WTC11 (cell line): ENCODE measurements around the gene SLC25A21. TPM values are rescaled to one million over a fixed set of nuclear protein-coding genes. Genes with fewer than 3 reads are reported as not detected.

ENCODE experiments used
- ATAC-seq: fragments of 200-7000 bp; cut with Tn5 transposase; 2 replicates; pipeline ENCODE4 v1.10.0; 2021; ENCODE audit warnings: mild to moderate bottlenecking, moderate library complexity
- CTCF ChIA-PET: fragments of 300-600 bp; sonication (Branson Sonifier 250); formaldehyde crosslinking; loops from one replicate; lab custom pipeline; 2021; ENCODE audit warnings: antibody characterized with exemption; lab: Charles Lee
- POLR2A ChIA-PET: fragments of 350-600 bp; sonication (Branson Sonifier 250); formaldehyde crosslinking; loops from one replicate; lab custom pipeline; 2021; ENCODE audit warnings: antibody characterized with exemption; lab: Charles Lee
- DNase-seq: peaks from one replicate; pipeline ENCODE4 v3.0.0; 2021; ENCODE audit warnings: low spot score
- H3K27ac Mint-ChIP-seq: 2 replicates; pipeline ENCODE4 v1.8.0; 2021; ENCODE audit warnings: mixed read lengths
- H3K27me3 Mint-ChIP-seq: 2 replicates; pipeline ENCODE4 v1.8.0; 2021; ENCODE audit warnings: low read depth, mild to moderate bottlenecking, moderate library complexity, mixed read lengths
- H3K36me3 Mint-ChIP-seq: 2 replicates; pipeline ENCODE4 v1.8.0; 2021; ENCODE audit warnings: mixed read lengths
- H3K4me1 Mint-ChIP-seq: 2 replicates; pipeline ENCODE4 v1.8.0; 2022; ENCODE audit warnings: mixed read lengths
- H3K4me3 Mint-ChIP-seq: 2 replicates; pipeline ENCODE4 v1.8.0; 2021; ENCODE audit warnings: mild to moderate bottlenecking, moderate library complexity, mixed read lengths
- H3K9me3 Mint-ChIP-seq: 2 replicates; pipeline ENCODE4 v1.8.0; 2021; ENCODE audit warnings: mixed read lengths
- CREB1 ChIP-seq: sonication (generic); formaldehyde crosslinking; IDR thresholded peaks from 2 replicates; pipeline ENCODE4 v1.8.0; 2023; ENCODE audit warnings: mild to moderate bottlenecking, missing genetic modification reagents
- CREM ChIP-seq: sonication (generic); formaldehyde crosslinking; IDR thresholded peaks from 2 replicates; pipeline ENCODE4 v1.8.1; 2022; ENCODE audit warnings: mild to moderate bottlenecking, missing genetic modification reagents, moderate library complexity
- ELF4 ChIP-seq: sonication (generic); formaldehyde crosslinking; IDR thresholded peaks from 2 replicates; pipeline ENCODE4 v1.8.1; 2022; ENCODE audit warnings: low read depth, mild to moderate bottlenecking, moderate library complexity, missing genetic modification reagents
- JAZF1 ChIP-seq: fragments of 250-450 bp; sonication (Bioruptor Pico); IDR thresholded peaks from 2 replicates; pipeline ENCODE4 v1.9.0; 2021; ENCODE audit warnings: moderate library complexity, mild to moderate bottlenecking, inconsistent platforms
- NFATC4 ChIP-seq: fragments of 250-450 bp; sonication (Bioruptor Pico); IDR thresholded peaks from 2 replicates; pipeline ENCODE4 v1.9.0; 2021; ENCODE audit warnings: mild to moderate bottlenecking
- NR1H2 ChIP-seq: sonication (generic); formaldehyde crosslinking; IDR thresholded peaks from 2 replicates; pipeline ENCODE4 v1.9.0; 2021; ENCODE audit warnings: mild to moderate bottlenecking, moderate library complexity, missing genetic modification reagents
- PRRX2 ChIP-seq: fragments of 250-450 bp; sonication (Bioruptor Pico); IDR thresholded peaks from 2 replicates; pipeline ENCODE4 v1.8.0; 2021; ENCODE audit warnings: mild to moderate bottlenecking
- SMAD3 ChIP-seq: sonication (generic); formaldehyde crosslinking; IDR thresholded peaks from 2 replicates; pipeline ENCODE4 v1.8.0; 2022; ENCODE audit warnings: missing genetic modification reagents, mild to moderate bottlenecking, borderline replicate concordance
- TEAD4 ChIP-seq: sonication (generic); formaldehyde crosslinking; IDR thresholded peaks from 2 replicates; pipeline ENCODE4 v1.8.0; 2022; ENCODE audit warnings: mild to moderate bottlenecking, missing genetic modification reagents
- ZBTB21 ChIP-seq: sonication (generic); formaldehyde crosslinking; IDR thresholded peaks from 2 replicates; pipeline ENCODE4 v1.8.1; 2023; ENCODE audit warnings: mild to moderate bottlenecking, missing genetic modification reagents, borderline replicate concordance
- ZNF219 ChIP-seq: sonication (generic); formaldehyde crosslinking; IDR thresholded peaks from 2 replicates; pipeline ENCODE4 v1.8.0; 2023; ENCODE audit warnings: missing genetic modification reagents, mild to moderate bottlenecking, borderline replicate concordance
- total RNA-seq: library from RNA; stranded (reverse); gene quantifications from 3 replicates; pipeline ENCODE4 v1.2.3, GENCODE V29; 2021
- TF ChIP-seq, protein P1 (sequence below): fragments of 250-450 bp; sonication (Bioruptor Pico); IDR thresholded peaks from 2 replicates; pipeline ENCODE4 v1.9.0; 2021; ENCODE audit warnings: mild to moderate bottlenecking
- TF ChIP-seq, protein P2 (sequence below): sonication (generic); formaldehyde crosslinking; conservative IDR thresholded peaks from 2 replicates; pipeline ENCODE4 v1.8.1; 2023; ENCODE audit warnings: mild to moderate bottlenecking, low read depth, missing genetic modification reagents, moderate library complexity
- TF ChIP-seq, protein P3 (sequence below): sonication (generic); formaldehyde crosslinking; IDR thresholded peaks from 2 replicates; pipeline ENCODE4 v1.8.1; 2023; ENCODE audit warnings: mild to moderate bottlenecking, moderate library complexity, missing genetic modification reagents
- TF ChIP-seq, protein P4 (sequence below): sonication (generic); formaldehyde crosslinking; IDR thresholded peaks from 2 replicates; pipeline ENCODE4 v1.8.1; 2022; ENCODE audit warnings: low read depth, mild to moderate bottlenecking, moderate library complexity, missing genetic modification reagents, borderline replicate concordance
- TF ChIP-seq, protein P5 (sequence below): sonication (generic); formaldehyde crosslinking; IDR thresholded peaks from 2 replicates; pipeline ENCODE4 v1.8.1; 2023; ENCODE audit warnings: mild to moderate bottlenecking, missing genetic modification reagents, moderate library complexity
- TF ChIP-seq, protein P6 (sequence below): sonication (generic); formaldehyde crosslinking; IDR thresholded peaks from 2 replicates; pipeline ENCODE4 v1.8.1; 2023; ENCODE audit warnings: mild to moderate bottlenecking, missing genetic modification reagents
- TF ChIP-seq, protein P7 (sequence below): sonication (generic); formaldehyde crosslinking; IDR thresholded peaks from 2 replicates; pipeline ENCODE4 v1.8.1; 2022; ENCODE audit warnings: mild to moderate bottlenecking, missing genetic modification reagents, moderate library complexity, borderline replicate concordance
- TF ChIP-seq, protein P8 (sequence below): sonication (generic); formaldehyde crosslinking; IDR thresholded peaks from 2 replicates; pipeline ENCODE4 v1.8.1; 2022; ENCODE audit warnings: missing genetic modification reagents, borderline replicate concordance
- TF ChIP-seq, protein P9 (sequence below): fragments of 250-450 bp; sonication (Bioruptor Pico); IDR thresholded peaks from 2 replicates; pipeline ENCODE4 v1.8.0; 2021; ENCODE audit warnings: mild to moderate bottlenecking

The SLC25A21 gene
- total RNA-seq, 1 experiment from 2014 or later, result 8.2 TPM

DNA sequence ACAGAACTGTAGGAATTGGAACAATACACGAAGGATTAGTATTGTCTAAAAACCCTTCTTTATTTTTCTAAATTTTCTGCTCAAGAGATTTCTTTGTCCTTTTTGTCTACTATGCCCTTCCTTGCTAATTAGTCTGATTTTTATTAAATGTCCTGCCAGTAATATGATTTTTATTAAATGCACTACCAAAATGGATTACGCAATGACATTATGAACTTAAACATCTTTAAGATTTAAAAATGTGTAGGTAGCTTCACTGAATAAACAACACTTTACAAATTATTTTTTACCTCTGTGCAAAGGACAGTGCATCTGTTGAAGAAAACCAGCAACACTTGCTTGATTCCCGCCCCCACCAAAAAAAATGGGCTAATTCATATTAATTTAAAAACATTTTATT is 519.0 kb downstream of the SLC25A21 start:
- TF ChIP-seq PRRX2 (CRISPR knock-in tag), result no peak
- TF ChIP-seq, protein P1, sequence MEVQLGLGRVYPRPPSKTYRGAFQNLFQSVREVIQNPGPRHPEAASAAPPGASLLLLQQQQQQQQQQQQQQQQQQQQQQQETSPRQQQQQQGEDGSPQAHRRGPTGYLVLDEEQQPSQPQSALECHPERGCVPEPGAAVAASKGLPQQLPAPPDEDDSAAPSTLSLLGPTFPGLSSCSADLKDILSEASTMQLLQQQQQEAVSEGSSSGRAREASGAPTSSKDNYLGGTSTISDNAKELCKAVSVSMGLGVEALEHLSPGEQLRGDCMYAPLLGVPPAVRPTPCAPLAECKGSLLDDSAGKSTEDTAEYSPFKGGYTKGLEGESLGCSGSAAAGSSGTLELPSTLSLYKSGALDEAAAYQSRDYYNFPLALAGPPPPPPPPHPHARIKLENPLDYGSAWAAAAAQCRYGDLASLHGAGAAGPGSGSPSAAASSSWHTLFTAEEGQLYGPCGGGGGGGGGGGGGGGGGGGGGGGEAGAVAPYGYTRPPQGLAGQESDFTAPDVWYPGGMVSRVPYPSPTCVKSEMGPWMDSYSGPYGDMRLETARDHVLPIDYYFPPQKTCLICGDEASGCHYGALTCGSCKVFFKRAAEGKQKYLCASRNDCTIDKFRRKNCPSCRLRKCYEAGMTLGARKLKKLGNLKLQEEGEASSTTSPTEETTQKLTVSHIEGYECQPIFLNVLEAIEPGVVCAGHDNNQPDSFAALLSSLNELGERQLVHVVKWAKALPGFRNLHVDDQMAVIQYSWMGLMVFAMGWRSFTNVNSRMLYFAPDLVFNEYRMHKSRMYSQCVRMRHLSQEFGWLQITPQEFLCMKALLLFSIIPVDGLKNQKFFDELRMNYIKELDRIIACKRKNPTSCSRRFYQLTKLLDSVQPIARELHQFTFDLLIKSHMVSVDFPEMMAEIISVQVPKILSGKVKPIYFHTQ, result no peak
- TF ChIP-seq CREB1 (CRISPR knock-in tag), result no peak
- TF ChIP-seq, protein P2, sequence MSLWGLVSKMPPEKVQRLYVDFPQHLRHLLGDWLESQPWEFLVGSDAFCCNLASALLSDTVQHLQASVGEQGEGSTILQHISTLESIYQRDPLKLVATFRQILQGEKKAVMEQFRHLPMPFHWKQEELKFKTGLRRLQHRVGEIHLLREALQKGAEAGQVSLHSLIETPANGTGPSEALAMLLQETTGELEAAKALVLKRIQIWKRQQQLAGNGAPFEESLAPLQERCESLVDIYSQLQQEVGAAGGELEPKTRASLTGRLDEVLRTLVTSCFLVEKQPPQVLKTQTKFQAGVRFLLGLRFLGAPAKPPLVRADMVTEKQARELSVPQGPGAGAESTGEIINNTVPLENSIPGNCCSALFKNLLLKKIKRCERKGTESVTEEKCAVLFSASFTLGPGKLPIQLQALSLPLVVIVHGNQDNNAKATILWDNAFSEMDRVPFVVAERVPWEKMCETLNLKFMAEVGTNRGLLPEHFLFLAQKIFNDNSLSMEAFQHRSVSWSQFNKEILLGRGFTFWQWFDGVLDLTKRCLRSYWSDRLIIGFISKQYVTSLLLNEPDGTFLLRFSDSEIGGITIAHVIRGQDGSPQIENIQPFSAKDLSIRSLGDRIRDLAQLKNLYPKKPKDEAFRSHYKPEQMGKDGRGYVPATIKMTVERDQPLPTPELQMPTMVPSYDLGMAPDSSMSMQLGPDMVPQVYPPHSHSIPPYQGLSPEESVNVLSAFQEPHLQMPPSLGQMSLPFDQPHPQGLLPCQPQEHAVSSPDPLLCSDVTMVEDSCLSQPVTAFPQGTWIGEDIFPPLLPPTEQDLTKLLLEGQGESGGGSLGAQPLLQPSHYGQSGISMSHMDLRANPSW, result no peak
- TF ChIP-seq ZBTB21, result no peak
- TF ChIP-seq, protein P3, sequence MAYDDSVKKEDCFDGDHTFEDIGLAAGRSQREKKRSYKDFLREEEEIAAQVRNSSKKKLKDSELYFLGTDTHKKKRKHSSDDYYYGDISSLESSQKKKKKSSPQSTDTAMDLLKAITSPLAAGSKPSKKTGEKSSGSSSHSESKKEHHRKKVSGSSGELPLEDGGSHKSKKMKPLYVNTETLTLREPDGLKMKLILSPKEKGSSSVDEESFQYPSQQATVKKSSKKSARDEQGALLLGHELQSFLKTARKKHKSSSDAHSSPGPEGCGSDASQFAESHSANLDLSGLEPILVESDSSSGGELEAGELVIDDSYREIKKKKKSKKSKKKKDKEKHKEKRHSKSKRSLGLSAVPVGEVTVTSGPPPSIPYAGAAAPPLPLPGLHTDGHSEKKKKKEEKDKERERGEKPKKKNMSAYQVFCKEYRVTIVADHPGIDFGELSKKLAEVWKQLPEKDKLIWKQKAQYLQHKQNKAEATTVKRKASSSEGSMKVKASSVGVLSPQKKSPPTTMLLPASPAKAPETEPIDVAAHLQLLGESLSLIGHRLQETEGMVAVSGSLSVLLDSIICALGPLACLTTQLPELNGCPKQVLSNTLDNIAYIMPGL (CRISPR knock-in tag), result no peak
- no peak for TF ChIP-seq SMAD3 (CRISPR knock-in tag)
- no peak for TF ChIP-seq CREM (CRISPR knock-in tag)
- TF ChIP-seq, protein P4, sequence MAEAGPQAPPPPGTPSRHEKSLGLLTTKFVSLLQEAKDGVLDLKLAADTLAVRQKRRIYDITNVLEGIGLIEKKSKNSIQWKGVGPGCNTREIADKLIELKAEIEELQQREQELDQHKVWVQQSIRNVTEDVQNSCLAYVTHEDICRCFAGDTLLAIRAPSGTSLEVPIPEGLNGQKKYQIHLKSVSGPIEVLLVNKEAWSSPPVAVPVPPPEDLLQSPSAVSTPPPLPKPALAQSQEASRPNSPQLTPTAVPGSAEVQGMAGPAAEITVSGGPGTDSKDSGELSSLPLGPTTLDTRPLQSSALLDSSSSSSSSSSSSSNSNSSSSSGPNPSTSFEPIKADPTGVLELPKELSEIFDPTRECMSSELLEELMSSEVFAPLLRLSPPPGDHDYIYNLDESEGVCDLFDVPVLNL (CRISPR knock-in tag), result no peak
- TF ChIP-seq, protein P5, sequence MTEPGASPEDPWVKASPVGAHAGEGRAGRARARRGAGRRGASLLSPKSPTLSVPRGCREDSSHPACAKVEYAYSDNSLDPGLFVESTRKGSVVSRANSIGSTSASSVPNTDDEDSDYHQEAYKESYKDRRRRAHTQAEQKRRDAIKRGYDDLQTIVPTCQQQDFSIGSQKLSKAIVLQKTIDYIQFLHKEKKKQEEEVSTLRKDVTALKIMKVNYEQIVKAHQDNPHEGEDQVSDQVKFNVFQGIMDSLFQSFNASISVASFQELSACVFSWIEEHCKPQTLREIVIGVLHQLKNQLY (CRISPR knock-in tag), result no peak
- no peak for TF ChIP-seq JAZF1 (CRISPR knock-in tag)
- no peak for TF ChIP-seq TEAD4 (CRISPR knock-in tag)
- TF ChIP-seq, protein P6, sequence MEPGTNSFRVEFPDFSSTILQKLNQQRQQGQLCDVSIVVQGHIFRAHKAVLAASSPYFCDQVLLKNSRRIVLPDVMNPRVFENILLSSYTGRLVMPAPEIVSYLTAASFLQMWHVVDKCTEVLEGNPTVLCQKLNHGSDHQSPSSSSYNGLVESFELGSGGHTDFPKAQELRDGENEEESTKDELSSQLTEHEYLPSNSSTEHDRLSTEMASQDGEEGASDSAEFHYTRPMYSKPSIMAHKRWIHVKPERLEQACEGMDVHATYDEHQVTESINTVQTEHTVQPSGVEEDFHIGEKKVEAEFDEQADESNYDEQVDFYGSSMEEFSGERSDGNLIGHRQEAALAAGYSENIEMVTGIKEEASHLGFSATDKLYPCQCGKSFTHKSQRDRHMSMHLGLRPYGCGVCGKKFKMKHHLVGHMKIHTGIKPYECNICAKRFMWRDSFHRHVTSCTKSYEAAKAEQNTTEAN (CRISPR knock-in tag), result no peak
- TF ChIP-seq, protein P7, sequence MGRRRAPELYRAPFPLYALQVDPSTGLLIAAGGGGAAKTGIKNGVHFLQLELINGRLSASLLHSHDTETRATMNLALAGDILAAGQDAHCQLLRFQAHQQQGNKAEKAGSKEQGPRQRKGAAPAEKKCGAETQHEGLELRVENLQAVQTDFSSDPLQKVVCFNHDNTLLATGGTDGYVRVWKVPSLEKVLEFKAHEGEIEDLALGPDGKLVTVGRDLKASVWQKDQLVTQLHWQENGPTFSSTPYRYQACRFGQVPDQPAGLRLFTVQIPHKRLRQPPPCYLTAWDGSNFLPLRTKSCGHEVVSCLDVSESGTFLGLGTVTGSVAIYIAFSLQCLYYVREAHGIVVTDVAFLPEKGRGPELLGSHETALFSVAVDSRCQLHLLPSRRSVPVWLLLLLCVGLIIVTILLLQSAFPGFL (CRISPR knock-in tag), result no peak
- TF ChIP-seq NR1H2 (CRISPR knock-in tag), result no peak
- TF ChIP-seq ZNF219 (CRISPR knock-in tag), result no peak
- TF ChIP-seq NFATC4 (CRISPR knock-in tag), result no peak
- TF ChIP-seq, protein P8, sequence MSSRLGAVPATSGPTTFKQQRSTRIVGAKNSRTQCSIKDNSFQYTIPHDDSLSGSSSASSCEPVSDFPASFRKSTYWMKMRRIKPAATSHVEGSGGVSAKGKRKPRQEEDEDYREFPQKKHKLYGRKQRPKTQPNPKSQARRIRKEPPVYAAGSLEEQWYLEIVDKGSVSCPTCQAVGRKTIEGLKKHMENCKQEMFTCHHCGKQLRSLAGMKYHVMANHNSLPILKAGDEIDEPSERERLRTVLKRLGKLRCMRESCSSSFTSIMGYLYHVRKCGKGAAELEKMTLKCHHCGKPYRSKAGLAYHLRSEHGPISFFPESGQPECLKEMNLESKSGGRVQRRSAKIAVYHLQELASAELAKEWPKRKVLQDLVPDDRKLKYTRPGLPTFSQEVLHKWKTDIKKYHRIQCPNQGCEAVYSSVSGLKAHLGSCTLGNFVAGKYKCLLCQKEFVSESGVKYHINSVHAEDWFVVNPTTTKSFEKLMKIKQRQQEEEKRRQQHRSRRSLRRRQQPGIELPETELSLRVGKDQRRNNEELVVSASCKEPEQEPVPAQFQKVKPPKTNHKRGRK (CRISPR knock-in tag), result no peak
- TF ChIP-seq, protein P9, sequence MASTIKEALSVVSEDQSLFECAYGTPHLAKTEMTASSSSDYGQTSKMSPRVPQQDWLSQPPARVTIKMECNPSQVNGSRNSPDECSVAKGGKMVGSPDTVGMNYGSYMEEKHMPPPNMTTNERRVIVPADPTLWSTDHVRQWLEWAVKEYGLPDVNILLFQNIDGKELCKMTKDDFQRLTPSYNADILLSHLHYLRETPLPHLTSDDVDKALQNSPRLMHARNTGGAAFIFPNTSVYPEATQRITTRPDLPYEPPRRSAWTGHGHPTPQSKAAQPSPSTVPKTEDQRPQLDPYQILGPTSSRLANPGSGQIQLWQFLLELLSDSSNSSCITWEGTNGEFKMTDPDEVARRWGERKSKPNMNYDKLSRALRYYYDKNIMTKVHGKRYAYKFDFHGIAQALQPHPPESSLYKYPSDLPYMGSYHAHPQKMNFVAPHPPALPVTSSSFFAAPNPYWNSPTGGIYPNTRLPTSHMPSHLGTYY (CRISPR knock-in tag), result no peak
- no peak for TF ChIP-seq ELF4 (CRISPR knock-in tag)
- no peaks in the 10 kb centered on the region for H3K36me3 Mint-ChIP-seq
- CTCF ChIA-PET, result interaction anchor here (1.2 to 6.4 kb wide), 2 partner anchors 128 to 289 kb away, joined by 5 to 44 read pairs; no protein-coding TSS in a partner anchor
- no peak for DNase-seq
- H3K9me3 Mint-ChIP-seq, result no peaks in the 10 kb centered on the region
- ATAC-seq, result no peak
- peaks cover 100% of the 10 kb centered on the region for H3K27me3 Mint-ChIP-seq
- no peak overlapping the region for H3K27ac Mint-ChIP-seq
- peaks cover 39% of the 10 kb centered on the region for H3K4me1 Mint-ChIP-seq
- no peak overlapping the region for H3K4me3 Mint-ChIP-seq
- POLR2A ChIA-PET, result no interaction called here
